Fibroblast of peridontal ligament (primary cell): Measurements from ENCODE around the gene SMCO1.
"Not testable (repeated sequence)": the region's sequence is repeated elsewhere in the genome, so short reads cannot be mapped to it uniquely, and the experiment has no call there.

Experiments used
- DNase-seq: peaks from one replicate; pipeline ENCODE4 v3.0.0-alpha.2; 2010; ENCODE audit errors: extremely low read depth

Gene SMCO1, protein sequence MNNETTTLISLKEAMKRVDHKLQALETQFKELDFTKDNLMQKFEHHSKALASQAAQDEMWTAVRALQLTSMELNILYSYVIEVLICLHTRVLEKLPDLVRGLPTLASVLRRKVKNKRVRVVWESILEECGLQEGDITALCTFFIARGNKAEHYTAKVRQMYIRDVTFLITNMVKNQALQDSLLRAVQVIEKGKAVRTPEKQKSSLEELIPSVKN

DNA sequence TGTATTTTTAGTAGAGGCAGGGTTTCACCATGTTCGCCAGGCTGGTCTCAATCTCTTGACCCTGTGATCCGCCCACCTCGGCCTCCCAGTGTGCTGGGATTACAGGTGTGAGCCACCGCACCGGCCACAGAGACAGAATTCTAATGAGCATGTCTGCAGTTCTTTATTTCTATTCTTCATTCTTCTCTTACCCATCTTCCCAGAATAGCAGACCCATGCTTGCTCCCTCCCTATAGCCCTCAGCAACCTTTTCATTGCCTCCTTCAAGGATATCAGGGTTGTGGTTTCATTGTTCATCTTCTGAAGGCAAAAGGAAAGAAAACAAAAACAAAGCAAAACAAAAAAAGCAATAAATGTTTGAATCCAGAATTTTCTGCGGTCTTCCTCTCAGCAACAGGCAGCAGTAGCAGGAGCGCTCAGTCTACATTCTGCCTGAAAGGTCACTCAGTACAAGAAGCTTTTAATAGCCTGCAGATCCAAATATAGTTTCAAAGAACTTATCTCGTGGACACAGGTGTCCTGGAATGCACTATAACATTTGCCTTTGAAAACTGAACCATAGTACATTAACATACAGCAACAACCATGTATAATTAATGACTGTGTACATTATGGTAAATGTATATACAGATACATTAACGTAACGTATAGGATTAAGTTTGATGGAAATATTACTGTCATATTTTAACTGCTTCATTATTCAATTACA is at the start of gene SMCO1:
TSS of gene SMCO1 (minus strand) at position 434 of the 709 bp plus-strand sequence. CDS start at position 297, 137 bp downstream.
- DNase-seq: no peak

DNA sequence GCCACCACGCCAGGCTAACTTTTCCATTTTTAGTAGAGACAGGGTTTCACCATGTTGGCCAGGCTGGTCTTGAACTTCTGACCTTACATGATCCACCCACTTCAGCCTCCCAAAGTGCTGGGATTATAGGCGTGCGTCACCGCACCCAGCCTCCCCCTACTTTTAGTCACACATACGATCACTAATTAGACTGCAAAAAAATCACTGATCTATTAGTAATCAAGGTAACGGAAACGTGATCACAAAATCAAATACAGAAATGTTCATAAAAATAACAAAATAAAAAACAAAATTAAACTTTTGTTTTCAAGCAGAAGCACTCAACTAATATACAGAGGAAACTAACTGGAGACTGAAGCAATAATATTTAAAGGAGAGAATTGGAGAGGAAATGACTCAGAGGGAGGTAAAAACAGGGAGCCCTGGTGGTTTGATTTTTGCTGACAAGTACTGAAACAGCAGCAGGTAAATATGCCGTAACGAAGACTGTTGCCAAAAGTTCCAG is 48.6 kb upstream of the SMCO1 start:
- DNase-seq: no peak

DNA sequence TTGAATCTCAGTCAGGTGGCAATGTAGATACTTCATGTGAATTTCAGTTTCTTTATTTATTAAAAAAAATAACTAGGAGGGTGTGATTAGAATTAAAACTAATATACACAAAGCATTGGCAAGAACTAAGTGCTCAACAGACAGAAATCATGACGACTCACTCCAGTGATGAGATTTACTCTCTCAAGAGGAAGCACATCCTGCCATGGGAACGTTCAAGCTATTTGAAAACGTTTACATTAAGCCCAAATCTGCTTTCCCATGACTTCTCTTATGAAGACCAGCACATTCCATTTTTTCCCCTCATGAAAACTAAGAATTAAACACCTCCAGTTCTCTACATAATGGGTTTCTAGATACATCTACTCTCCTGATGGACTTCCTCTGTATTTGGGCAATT is 44.7 kb upstream of the SMCO1 start:
- DNase-seq: no peak

DNA sequence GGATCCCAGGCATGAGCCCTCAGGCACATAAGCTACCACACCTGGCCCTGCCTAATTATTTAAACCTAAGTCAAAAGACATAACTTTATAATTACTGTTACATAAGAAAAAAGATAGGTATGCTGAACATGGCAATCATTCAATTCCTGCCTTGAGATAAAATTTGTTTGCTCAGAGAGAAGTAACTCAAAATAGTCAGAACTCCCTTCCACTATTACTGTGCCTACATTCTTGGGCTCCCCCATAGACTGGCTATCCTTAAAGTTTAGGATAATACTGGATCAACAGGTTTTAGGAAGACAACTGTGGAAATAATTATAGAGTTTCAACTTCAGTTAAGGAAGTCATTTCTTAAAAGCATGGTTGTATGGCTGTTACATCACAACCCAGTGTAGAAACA is 43.3 kb upstream of the SMCO1 start:
- no peak for DNase-seq

DNA sequence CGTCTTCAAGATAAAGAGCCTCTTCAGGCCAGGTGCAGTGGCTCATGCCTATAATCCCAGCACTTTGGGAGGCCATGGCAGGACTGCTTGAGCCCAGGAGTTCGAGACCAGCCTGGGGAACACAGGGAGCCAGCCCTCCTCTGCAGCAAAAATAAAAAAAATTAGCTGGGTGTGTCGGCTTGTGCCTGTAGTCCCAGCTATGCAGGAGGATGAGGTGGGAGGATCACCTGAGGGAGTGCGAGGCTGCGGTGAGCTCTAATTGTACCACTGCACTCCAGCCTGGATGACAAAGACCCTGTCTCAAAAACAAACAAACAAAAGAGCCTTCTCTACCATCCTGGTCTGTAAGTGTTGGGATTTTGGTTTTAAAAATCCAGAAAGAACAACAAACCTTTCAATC is 42.1 kb upstream of the SMCO1 start:
- DNase-seq: no peak

DNA sequence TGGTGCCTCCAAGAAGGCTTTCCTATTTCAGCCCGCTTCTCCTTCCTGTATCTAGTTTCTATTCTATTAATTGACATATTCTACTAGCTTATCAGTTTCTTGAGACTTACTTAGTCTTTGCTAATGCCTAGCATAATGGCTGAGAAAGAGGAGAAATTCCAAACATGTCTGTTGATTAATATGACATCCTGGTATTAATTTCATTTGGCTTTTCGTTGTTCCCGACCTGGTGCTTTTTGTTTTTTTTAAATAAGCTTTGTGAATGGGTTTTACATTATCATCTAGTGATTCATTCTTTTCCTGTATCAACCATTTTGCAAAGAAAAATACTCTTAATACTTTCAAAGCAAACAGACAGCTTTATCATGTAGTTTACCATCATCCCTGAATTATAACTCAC is 40.1 kb upstream of the SMCO1 start:
- no peak for DNase-seq

DNA sequence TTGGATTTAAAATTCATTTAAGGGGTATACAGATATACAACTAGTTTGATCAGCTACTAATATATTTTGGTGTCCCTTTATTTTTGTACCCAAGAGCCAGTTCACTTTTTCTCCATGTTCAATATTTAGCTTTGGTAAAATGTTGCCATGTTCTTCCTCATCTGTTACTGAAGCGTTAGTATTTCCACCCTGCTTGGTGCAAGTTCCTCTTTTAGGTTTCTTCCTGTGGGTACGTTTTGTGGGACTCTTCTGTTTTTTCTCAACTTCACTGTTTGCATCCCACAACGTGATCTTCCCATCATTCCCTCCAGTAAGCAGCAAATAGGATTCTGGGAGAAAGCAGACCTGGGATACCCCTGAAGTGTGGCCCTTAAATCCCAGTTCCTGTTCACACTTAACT is 39.1 kb upstream of the SMCO1 start:
- DNase-seq: no peak

DNA sequence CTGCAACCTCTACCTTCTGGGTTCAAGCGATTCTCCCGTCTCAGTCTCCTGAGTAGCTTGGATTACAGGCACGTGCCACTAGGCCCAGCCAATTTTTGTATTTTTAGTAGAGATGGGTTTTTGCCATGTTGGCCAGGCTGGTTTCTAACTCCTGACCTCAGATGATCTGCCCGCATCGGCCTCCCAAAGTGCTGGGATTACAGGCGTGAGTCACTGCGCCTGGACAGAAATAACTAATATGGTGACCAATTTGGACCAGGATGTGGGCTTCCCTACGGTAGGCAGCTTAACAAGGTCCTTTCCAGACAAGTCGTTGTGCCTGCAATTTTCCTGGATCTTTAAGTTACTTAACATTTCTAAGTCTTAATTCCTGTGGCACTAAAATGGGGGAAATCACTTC is 38.4 kb upstream of the SMCO1 start:
- DNase-seq: no peak

DNA sequence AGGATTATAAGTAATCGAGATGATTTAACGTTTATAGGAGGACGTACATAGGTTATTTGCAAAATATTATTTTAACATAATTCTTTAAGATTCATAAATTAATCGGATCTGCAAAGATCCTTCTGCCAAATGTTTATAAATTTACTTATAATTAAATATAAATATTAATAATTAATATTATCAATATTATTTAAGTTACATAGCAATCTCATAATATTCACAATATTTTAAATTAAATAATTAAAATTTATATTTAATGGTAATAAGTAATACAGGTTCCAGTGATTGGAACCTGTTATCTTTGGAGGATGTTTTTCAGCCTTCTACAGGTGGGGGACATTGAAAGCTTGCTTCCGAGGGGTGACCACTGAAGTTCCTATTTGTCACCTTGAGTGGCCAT is 37.1 kb upstream of the SMCO1 start:
- DNase-seq: no peak

DNA sequence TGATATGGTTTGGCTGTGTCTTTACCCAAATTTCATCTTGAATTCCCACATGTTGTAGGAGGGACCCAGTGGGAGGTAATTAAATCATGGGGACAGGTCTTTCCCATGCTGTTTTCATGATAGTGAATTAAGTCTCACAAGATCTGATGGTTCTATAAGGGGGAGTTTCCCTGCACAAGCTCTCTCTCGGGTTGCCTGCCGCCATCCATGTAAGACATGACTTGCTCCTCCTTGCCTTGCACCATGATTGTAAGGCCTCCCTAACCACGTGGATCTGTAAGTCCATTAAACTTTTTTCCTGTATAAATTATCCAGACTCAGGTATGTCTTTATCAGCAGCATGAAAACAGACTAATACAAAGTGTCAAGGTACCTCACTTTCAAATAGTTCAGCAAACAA is 35.0 kb upstream of the SMCO1 start:
- DNase-seq: not testable (repeated sequence)

DNA sequence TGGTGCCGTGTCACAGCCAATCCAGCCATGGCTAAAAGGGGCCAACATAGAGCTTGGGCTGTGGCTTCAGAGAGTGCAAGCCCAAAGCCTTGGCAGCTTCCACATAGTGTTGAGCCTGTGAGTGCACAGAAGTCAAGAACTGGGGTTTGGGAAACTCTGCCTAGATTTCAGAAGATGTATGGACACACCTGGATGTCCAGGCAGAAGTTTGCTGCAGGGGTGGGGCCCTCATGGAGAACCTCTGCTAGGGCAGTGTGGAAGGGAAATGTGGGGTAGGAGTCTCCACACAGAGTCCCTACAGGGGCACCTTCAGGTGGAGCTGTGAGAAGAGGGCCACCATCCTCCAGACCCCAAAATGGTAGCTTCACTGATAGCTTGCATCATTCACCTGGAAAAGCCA is 34.2 kb upstream of the SMCO1 start:
- not testable (repeated sequence) for DNase-seq

DNA sequence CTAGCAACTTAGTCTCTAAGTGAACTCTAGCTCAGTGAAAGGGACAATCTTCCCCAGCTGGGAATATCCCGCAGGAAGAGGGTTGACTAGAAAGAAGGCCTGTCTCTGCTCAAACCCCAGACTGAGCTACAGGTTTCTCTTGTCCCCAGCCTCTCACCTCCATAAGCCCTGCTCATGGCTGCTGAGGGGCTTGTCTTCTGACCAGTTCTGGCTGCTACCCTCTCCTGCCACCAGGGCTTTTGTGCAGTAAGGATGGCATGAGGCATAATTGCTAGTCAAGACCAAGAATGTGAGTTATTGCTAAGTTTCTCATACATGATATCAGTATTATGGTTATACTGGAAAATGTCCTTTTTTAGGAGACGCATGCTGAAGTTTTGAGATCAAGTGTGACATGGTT is 31.9 kb upstream of the SMCO1 start:
- no peak for DNase-seq

DNA sequence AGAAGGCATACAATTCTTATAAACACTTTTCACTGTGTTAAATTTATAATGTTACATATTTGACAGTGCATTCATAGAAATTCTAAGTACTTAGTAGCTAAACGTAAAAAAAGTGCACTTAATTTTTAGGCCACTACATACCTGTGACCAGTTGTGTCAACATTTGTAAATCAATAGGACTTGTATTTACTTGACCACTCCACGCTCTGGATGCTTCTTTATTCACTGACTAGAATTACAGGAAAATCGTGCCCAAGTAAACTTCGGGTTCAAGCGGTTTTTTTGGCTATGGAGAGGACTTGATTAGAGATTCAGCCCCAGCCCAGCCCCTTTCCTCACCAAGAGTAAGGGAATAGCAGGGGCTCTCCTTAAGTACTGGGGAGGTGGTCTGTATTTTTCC is 31.4 kb upstream of the SMCO1 start:
- DNase-seq: no peak

DNA sequence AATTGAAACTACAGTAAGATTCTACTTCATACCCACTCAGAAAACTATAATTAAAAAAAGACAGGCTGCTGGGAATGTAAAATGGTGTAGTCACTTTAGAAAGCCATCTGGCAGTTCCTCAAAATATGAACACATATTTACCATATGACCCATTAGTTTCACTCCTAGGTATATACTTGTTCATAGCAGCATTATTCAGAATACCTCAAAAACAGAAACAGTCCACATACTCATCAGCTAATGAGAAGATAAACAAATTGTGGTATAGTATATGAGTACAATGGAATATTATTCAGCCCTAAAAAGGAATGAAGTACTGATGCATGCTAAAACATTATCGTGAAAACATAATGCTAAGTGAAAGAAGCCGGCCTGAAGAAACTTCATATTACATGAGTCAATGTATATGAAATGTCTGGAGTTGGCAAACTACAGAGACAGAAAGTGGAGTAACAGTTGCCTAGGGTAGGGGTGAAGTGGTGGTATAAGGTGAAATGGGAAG is 29.4 kb upstream of the SMCO1 start:
- DNase-seq: no peak

DNA sequence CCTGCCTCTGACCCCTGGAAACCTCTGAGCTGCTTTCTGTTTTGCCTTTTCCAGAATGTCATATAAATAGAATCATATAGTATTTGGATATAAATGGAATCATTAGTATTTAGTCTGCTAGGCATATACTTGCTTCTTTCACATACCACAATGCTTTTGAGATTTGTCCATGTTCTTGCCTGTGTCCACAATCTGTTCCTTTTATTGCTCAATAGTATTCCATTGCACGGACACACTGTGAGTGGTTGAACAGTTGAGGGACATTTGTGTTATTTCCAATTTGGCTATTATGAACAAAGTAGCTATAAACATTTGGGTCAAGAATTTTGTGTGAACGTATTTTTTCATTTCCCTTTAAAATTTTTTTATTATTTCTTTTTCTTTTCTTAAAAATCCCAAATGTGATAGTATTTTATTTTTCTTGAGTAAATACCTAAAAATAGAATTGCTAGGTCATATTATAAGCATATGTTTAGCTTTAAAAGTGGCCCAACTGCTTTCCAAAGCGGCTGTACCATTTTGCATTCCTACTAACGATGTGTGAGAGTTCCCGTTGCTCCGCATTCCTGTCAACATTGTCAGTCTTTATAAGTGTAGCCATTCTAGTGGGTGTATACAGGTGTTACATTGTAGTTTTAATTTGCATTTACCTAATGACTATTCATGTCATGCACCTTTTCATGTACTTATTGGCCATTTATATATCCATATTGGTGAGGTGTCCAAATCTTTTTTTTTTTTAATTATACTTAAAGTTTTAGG is 26.7 kb upstream of the SMCO1 start:
- no peak for DNase-seq

DNA sequence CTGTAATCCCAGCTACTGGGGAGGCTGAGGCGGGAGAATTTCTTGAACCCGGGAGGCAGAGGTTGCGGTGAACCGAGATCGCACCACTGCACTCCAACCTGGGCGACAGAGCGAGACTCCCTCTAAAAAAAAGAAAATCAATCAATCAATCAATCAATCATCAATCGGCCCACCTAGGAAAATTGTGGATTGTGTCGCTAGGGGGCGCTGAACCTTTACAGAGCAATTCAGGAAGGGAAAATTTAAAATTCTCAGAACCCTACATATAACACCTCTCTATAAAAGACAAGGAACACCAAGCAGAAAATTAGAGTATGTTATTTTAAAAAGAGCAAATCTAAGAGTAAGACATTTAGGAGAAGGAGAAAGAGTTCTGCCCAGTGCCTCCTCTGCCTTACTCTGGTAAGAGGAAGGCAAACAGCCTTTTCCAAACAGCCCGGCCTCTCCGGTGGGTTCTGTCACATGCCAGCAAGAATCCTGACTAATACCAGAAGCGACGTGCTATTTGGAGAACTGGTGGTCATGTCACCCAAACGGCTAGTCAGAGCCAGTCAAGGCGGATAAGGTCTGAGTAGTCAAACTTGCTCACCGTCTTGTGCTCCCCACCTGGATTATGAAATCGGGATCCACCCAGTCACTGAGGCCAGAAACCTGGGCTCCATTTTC is 22.3 kb upstream of the SMCO1 start:
- peak; percentile 41 for DNase-seq

DNA sequence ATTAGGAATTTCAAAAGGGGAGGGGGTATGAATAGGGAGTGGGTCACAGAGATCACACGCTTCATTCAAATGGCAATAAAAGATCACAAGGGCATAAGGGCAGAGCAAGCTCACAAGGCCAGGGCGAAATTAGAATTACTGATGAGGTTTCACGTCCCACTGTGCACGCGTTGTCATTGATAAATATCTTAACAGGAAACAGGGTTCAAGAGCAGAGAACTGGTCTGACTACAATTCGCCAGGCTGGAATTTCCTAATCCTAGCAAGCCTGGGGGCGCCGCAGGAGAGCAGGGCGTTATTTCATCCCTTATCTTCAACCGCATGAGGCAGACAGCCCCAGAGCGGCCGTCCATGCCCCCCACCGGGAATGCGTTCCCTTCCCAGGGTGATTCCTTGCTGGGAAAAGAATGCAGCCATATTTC is 18.1 kb upstream of the SMCO1 start:
- no peak for DNase-seq

DNA sequence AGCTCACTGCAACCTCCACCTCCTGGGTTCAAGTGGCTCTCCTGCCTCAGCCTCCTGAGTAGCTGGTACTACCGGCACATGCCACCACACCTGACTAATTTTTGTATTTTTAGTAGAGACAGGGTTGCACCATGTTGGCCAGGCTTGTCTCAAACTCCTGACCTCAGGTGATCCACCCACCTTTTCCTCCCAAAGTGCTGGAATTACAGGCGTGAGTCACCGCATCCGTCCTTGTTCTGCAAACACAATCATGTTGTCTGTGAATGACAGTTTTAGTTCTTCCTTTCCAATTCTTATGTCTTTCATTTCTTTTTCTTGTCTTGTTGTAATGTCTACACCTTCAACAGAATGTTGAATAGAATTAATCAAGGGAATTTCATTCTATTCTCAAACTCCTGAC is 16.3 kb upstream of the SMCO1 start:
- DNase-seq: no peak

DNA sequence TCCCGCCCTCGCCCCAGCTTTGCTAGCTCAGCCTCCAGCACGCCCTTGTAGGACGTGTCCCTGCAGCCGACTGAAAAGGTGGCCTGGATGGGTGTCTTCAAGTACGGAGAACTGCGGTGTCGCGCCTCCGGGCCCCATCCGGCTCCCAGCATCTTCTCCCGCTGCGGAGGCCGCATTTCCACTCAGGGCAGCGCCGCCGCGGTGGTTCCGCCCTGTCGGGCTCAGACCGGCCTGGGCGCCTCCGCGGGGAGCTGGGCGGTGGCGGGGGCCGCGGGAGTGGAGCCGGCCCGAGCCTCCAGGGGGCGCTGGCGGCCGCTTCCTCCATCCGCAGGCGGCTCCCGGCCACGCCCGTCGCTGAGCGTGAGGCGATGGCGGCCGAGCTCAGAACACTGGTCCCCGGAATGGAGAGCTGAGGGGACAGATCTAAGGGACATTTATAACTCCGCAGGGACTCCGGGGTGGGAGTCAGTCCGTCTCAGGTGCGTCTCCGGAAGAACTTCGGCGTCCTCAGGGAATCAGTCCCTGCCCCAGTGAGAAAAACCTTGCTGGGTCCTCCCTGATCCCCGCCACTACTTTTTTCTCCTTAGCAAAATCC is 13.6 kb upstream of the SMCO1 start:
- DNase-seq: peak; percentile 50

DNA sequence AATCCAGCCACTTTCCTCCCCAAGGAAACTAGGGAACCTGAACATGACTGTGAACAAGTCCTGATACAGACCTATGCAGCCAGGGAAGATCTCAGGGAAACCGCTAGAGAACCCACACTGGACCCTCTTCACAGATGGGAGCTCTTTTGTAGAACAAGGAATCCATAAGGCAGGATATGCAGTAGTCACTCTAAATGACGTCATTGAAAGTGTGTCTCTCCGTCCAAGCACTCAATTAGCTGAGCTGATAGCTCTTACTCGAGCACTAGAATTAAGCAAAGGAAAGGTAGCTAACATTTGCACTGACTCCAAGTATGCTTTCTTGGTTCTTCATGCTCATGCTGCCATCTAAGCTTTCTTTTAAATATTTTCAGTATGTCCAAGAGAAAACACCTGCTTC is 10.0 kb upstream of the SMCO1 start:
- DNase-seq: no peak

DNA sequence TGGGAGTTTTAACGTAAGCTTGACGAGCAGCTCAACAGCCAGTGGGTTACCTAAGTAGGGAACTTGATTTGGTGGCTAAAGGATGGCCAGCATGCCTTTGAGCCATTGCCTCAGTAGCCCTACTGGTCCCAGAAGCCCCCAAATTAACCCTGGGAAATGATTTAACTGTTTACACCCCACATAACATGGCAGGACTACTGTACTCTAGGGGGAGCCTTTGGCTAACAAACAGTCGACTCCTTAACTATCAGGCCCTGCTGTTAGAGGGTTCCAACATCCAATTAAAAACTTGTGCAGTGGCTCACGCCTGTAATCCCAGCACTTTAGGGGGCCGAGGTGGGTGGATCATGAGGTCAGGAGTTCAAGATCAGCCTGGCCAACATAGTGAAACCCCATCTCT is 9.4 kb upstream of the SMCO1 start:
- DNase-seq: no peak

DNA sequence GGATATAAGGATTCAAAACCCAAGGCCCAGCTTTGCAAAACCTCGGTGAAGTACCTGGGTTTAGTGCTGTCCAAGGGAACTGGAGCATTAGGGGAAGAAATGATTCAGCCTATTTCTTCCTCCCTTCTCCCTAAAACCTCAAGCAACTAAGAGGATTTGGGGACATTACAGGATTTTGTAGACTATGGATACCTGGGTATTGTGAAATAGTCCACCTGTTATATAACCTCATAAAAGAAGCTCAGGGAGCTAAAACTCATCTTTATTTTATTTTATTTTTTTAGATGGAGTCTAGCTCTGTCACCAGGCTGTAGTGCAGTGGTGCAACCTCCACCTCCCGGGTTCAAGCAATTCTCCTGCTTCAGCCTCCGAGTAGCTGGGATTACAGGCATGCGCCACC is 8.7 kb upstream of the SMCO1 start:
- DNase-seq: no peak
